Right lobe of liver (tissue), 4 donors: ENCODE data around the gene FGF14.

Source experiments
- POLR2A ChIP-seq: fragments of 450-650 bp; IDR thresholded peaks from one replicate; pipeline ENCODE4 v1.6.1; 2017; ENCODE audit warnings: antibody characterized with exemption, mild to moderate bottlenecking
- TF ChIP-seq, protein P1 (sequence below), 4 donors: fragments of 200-600 bp in 3 of 4; fragments of 450-650 bp in 1 of 4; IDR thresholded peaks; one replicate each; pipeline versions ENCODE4 v1.5.1 to v1.8.0; 2016 to 2022; ENCODE audit warnings: antibody characterized with exemption in 4 of 4, mild to moderate bottlenecking in 2 of 4
- donor health status: DM: no; HTN: no; CAD: no.
- donor health status: DM: no; HTN: no; CAD: no.
- donor health status: DM: no; HTN: yes; CAD: no.

DNA sequence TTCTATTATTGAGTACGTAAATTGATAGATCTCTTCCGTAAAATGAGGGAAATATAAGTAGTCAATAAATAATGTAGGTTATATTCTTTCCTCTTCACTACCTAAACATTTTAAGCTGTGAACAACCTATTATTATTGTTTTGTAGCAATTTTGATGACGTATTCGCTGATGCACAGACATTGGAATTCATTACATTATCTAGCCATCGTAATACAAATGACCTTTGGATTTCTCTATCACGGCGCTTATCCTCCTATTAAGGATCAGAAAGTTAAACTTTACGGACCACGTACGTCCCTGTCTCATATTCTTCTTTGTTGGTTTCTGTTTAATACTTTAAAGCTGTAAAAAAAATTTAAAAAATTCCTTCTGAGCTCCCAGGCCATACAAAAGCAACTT lies 684.5 kb downstream of the FGF14 start:
- no peak for TF ChIP-seq POLR2A
- TF ChIP-seq, protein P1, sequence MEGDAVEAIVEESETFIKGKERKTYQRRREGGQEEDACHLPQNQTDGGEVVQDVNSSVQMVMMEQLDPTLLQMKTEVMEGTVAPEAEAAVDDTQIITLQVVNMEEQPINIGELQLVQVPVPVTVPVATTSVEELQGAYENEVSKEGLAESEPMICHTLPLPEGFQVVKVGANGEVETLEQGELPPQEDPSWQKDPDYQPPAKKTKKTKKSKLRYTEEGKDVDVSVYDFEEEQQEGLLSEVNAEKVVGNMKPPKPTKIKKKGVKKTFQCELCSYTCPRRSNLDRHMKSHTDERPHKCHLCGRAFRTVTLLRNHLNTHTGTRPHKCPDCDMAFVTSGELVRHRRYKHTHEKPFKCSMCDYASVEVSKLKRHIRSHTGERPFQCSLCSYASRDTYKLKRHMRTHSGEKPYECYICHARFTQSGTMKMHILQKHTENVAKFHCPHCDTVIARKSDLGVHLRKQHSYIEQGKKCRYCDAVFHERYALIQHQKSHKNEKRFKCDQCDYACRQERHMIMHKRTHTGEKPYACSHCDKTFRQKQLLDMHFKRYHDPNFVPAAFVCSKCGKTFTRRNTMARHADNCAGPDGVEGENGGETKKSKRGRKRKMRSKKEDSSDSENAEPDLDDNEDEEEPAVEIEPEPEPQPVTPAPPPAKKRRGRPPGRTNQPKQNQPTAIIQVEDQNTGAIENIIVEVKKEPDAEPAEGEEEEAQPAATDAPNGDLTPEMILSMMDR (IDR thresholded peaks at IDR 0.05), result no peak
